HepG2 (cell line): ENCODE measurements around the gene RGL3. TPM values are rescaled to one million over a fixed set of nuclear protein-coding genes. Genes with fewer than 3 reads are reported as not detected.
A peak's percentile ranks its signal among the peaks of the same experiment; 100 is the strongest.

Experiments
- EED ChIP-seq: sonication (generic); formaldehyde crosslinking; IDR thresholded peaks from 2 replicates; pipeline ENCODE4 v1.5.0; 2020; ENCODE audit warnings: mild to moderate bottlenecking, missing genetic modification reagents
- EZH2 ChIP-seq: conservative IDR thresholded peaks from 2 replicates; pipeline ENCODE4 v1.6.1; 2012; ENCODE audit warnings: mild to moderate bottlenecking, low read depth, low read length, moderate library complexity
- FOSL1 ChIP-seq: sonication (generic); formaldehyde crosslinking; IDR thresholded peaks from 2 replicates; pipeline ENCODE4 v1.9.0; 2021; ENCODE audit warnings: missing genetic modification reagents, borderline replicate concordance
- HMG20B ChIP-seq: conservative IDR thresholded peaks from 2 replicates; pipeline ENCODE4 v1.6.1; 2016; ENCODE audit warnings: missing genetic modification reagents, missing compliant biosample characterization
- HNRNPK ChIP-seq: fragments of 200-400 bp; formaldehyde crosslinking; IDR thresholded peaks from 2 replicates; pipeline ENCODE4 v1.6.1; 2018; ENCODE audit warnings: low read length, low read depth, moderate library complexity, mild to moderate bottlenecking; ENCODE audit not compliant: poor library complexity, severe bottlenecking
- PITX1 ChIP-seq: sonication (generic); formaldehyde crosslinking; IDR thresholded peaks from 2 replicates; pipeline ENCODE4 v1.5.1; 2020; ENCODE audit warnings: mild to moderate bottlenecking, missing genetic modification reagents
- PPARG ChIP-seq: conservative IDR thresholded peaks from 2 replicates; pipeline ENCODE4 v1.6.1; 2016; ENCODE audit warnings: missing biosample characterization, missing genetic modification reagents
- SRSF4 ChIP-seq: fragments of 200-400 bp; formaldehyde crosslinking; IDR thresholded peaks from one replicate; pipeline ENCODE4 v1.6.1; 2018; ENCODE audit warnings: mild to moderate bottlenecking, low read depth, low read length, moderate library complexity; ENCODE audit not compliant: poor library complexity, severe bottlenecking
- ZBTB3 ChIP-seq: sonication (generic); formaldehyde crosslinking; IDR thresholded peaks from 2 replicates; pipeline ENCODE4 v1.4.0; 2020; ENCODE audit warnings: low read depth, mild to moderate bottlenecking, moderate library complexity, missing genetic modification reagents, borderline replicate concordance
- ZNF136 ChIP-seq: sonication (generic); formaldehyde crosslinking; IDR thresholded peaks from 2 replicates; pipeline ENCODE4 v1.8.1; 2022; ENCODE audit warnings: low read depth, mild to moderate bottlenecking, moderate library complexity, missing genetic modification reagents
- ZNF143 ChIP-seq: sonication (generic); formaldehyde crosslinking; IDR thresholded peaks from 2 replicates; pipeline ENCODE4 v1.4.0; 2020; ENCODE audit warnings: missing genetic modification reagents
- ZNF235 ChIP-seq: sonication (generic); formaldehyde crosslinking; IDR thresholded peaks from 2 replicates; pipeline ENCODE4 v1.8.1; 2023; ENCODE audit warnings: mild to moderate bottlenecking, missing genetic modification reagents, borderline replicate concordance
- ZNF33B ChIP-seq: sonication (generic); formaldehyde crosslinking; IDR thresholded peaks from 2 replicates; pipeline ENCODE4 v1.5.1; 2020; ENCODE audit warnings: mild to moderate bottlenecking, missing genetic modification reagents
- ZNF607 ChIP-seq: sonication (generic); formaldehyde crosslinking; IDR thresholded peaks from 2 replicates; pipeline ENCODE4 v1.5.1; 2020; ENCODE audit warnings: missing genetic modification reagents, mild to moderate bottlenecking, borderline replicate concordance
- ZNF782 ChIP-seq: sonication (generic); formaldehyde crosslinking; IDR thresholded peaks from 2 replicates; pipeline ENCODE4 v1.4.0; 2020; ENCODE audit warnings: missing genetic modification reagents, mild to moderate bottlenecking, borderline replicate concordance
- ZSCAN22 ChIP-seq: sonication (generic); formaldehyde crosslinking; IDR thresholded peaks from 2 replicates; pipeline ENCODE4 v1.4.0; 2020; ENCODE audit warnings: mild to moderate bottlenecking, missing genetic modification reagents
- polyA plus RNA-seq, 8 experiments: library from polyadenylated mRNA; depleted of rRNA in 3 of 8; stranded (reverse) in 7 of 8; unstranded in 1 of 8; fragments of >200 nt; fragmentation: Illumina TruSeq in 4 of 8; extraction: Trizol in 4 of 8; gene quantifications; 2 replicates each; pipeline versions ENCODE4 v1.2.1 to v1.2.3, GENCODE V29; 2011 to 2016; ENCODE audit warnings: low read depth in 4 of 8, missing spikeins in 1 of 8, mixed read lengths in 1 of 8; ENCODE audit not compliant: insufficient read depth in 1 of 8
- total RNA-seq, 5 experiments: library from RNA; depleted of rRNA; stranded (reverse); fragments of >200 nt; fragmentation: Illumina TruSeq; extraction: Trizol; gene quantifications; 2 replicates each; pipeline ENCODE4 v1.2.3, GENCODE V29; 2016; ENCODE audit warnings: low read depth in 1 of 5
- TF ChIP-seq, protein P1 (sequence below): sonication (generic); IDR thresholded peaks from 2 replicates; pipeline ENCODE4 v1.6.1; 2016; ENCODE audit warnings: low read depth, borderline replicate concordance
- TF ChIP-seq, protein P2 (sequence below): sonication (generic); formaldehyde crosslinking; IDR thresholded peaks from 2 replicates; pipeline ENCODE4 v1.4.0; 2020; ENCODE audit warnings: missing genetic modification reagents
- TF ChIP-seq, protein P3 (sequence below): fragments of 450-650 bp; IDR thresholded peaks from 2 replicates; pipeline ENCODE4 v1.6.1; 2016
- TF ChIP-seq, protein P4 (sequence below): IDR thresholded peaks from 2 replicates; pipeline ENCODE4 v1.6.1; 2016; ENCODE audit warnings: mild to moderate bottlenecking, missing biosample characterization, missing genetic modification reagents
- TF ChIP-seq, protein P5 (sequence below): fragments of 450-650 bp; IDR thresholded peaks from 2 replicates; pipeline ENCODE4 v1.6.1; 2017
- TF ChIP-seq, protein P6 (sequence below): sonication (generic); formaldehyde crosslinking; IDR thresholded peaks from 2 replicates; pipeline ENCODE4 v1.4.0; 2020; ENCODE audit warnings: missing genetic modification reagents, borderline replicate concordance

RGL3 gene
- total and polyA plus RNA-seq, 2 of the 13 experiments (the other 11 are each of a cell fraction or from before 2014, with no cell fraction given), result 4.2 to 7.6 TPM

DNA sequence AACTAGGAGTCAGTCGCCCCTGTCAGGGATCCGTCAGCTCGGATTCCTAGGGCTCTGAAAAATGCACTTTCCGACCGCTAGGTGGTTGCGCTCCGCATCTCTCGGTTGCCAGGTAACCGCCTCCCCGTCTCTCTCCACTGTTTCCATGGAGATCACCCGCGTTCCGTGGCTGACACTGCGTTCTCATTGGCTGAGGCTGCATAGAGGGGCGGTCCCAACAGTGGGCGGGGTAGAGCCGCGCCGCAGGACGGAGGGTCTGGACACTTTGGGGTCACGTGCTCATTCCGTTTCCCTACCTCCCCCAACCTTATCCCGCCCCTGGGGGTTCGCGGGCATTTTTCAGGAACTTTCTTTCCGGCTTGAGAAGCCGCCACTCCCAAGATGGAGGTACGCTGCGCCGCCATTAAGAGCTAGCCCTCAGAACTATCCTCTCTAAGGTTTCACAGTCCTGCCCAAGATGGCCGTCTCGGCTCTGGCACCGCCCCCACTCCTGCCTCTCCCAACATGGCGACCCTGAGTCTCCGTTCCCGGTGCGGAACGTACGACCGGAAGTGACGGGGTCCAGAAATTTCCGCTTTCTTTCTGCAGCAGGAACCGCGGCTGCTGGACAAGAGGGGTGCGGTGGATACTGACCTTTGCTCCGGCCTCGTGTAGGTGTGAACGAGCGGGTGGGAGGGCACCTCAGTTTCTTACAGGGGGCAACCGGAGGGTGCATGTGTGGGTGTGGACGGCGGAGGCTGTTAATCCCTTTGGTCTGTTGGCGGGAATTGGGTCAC lies 16.1 kb upstream of the RGL3 start, which contains the start of the genes ODAD3 and PRKCSH (continued):
- TF ChIP-seq, protein P1, sequence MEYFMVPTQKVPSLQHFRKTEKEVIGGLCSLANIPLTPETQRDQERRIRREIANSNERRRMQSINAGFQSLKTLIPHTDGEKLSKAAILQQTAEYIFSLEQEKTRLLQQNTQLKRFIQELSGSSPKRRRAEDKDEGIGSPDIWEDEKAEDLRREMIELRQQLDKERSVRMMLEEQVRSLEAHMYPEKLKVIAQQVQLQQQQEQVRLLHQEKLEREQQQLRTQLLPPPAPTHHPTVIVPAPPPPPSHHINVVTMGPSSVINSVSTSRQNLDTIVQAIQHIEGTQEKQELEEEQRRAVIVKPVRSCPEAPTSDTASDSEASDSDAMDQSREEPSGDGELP, result 0 out of 2 replicates have a peak, but pooled peaks have one; percentile 26
- no peak for TF ChIP-seq ZBTB3
- TF ChIP-seq FOSL1 (CRISPR knock-in tag), result no peak
- TF ChIP-seq, protein P2, sequence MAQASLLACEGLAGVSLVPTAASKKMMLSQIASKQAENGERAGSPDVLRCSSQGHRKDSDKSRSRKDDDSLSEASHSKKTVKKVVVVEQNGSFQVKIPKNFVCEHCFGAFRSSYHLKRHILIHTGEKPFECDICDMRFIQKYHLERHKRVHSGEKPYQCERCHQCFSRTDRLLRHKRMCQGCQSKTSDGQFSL (CRISPR knock-in tag), result peak; percentile 47
- no peak for TF ChIP-seq SRSF4
- peak; percentile 52; the same call in 1 of the 2 replicates for TF ChIP-seq PITX1
- no peak for TF ChIP-seq EZH2
- TF ChIP-seq PPARG, result peak; percentile 65
- TF ChIP-seq ZNF607 (CRISPR knock-in tag), result peak; percentile 79; the same call in 1 of the 2 replicates
- TF ChIP-seq, protein P3, sequence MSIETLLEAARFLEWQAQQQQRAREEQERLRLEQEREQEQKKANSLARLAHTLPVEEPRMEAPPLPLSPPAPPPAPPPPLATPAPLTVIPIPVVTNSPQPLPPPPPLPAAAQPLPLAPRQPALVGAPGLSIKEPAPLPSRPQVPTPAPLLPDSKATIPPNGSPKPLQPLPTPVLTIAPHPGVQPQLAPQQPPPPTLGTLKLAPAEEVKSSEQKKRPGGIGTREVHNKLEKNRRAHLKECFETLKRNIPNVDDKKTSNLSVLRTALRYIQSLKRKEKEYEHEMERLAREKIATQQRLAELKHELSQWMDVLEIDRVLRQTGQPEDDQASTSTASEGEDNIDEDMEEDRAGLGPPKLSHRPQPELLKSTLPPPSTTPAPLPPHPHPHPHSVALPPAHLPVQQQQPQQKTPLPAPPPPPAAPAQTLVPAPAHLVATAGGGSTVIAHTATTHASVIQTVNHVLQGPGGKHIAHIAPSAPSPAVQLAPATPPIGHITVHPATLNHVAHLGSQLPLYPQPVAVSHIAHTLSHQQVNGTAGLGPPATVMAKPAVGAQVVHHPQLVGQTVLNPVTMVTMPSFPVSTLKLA, result peak; percentile 49
- TF ChIP-seq, protein P4, sequence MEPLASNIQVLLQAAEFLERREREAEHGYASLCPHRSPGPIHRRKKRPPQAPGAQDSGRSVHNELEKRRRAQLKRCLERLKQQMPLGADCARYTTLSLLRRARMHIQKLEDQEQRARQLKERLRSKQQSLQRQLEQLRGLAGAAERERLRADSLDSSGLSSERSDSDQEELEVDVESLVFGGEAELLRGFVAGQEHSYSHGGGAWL (CRISPR knock-in tag), result peak; percentile 23; the same call in 1 of the 2 replicates
- TF ChIP-seq EED (CRISPR knock-in tag), result no peak
- TF ChIP-seq, protein P5, sequence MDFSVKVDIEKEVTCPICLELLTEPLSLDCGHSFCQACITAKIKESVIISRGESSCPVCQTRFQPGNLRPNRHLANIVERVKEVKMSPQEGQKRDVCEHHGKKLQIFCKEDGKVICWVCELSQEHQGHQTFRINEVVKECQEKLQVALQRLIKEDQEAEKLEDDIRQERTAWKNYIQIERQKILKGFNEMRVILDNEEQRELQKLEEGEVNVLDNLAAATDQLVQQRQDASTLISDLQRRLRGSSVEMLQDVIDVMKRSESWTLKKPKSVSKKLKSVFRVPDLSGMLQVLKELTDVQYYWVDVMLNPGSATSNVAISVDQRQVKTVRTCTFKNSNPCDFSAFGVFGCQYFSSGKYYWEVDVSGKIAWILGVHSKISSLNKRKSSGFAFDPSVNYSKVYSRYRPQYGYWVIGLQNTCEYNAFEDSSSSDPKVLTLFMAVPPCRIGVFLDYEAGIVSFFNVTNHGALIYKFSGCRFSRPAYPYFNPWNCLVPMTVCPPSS, result no peak
- TF ChIP-seq ZNF136 (CRISPR knock-in tag), result no peak
- peak; percentile 74 for TF ChIP-seq ZNF143 (CRISPR knock-in tag)
- no peak for TF ChIP-seq ZNF235 (CRISPR knock-in tag)
- no peak for TF ChIP-seq HNRNPK
- TF ChIP-seq, protein P6, sequence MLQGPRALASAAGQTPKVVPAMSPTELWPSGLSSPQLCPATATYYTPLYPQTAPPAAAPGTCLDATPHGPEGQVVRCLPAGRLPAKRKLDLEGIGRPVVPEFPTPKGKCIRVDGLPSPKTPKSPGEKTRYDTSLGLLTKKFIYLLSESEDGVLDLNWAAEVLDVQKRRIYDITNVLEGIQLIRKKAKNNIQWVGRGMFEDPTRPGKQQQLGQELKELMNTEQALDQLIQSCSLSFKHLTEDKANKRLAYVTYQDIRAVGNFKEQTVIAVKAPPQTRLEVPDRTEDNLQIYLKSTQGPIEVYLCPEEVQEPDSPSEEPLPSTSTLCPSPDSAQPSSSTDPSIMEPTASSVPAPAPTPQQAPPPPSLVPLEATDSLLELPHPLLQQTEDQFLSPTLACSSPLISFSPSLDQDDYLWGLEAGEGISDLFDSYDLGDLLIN, result no peak; the same call in 1 of the 2 replicates
- TF ChIP-seq ZNF33B (CRISPR knock-in tag), result 0 out of 2 replicates have a peak, but pooled peaks have one; percentile 33
- TF ChIP-seq HMG20B (CRISPR knock-in tag), result 0 out of 2 replicates have a peak, but pooled peaks have one; percentile 15
- no peak for TF ChIP-seq ZSCAN22 (CRISPR knock-in tag)
- no peak for TF ChIP-seq ZNF782 (CRISPR knock-in tag)
